ENCODE results near the gene TBC1D22A.

GRCh38 chr22:46739094-46739870, 23.2 kb upstream of the TBC1D22A start:
- TF ChIP-seq, protein P1, sequence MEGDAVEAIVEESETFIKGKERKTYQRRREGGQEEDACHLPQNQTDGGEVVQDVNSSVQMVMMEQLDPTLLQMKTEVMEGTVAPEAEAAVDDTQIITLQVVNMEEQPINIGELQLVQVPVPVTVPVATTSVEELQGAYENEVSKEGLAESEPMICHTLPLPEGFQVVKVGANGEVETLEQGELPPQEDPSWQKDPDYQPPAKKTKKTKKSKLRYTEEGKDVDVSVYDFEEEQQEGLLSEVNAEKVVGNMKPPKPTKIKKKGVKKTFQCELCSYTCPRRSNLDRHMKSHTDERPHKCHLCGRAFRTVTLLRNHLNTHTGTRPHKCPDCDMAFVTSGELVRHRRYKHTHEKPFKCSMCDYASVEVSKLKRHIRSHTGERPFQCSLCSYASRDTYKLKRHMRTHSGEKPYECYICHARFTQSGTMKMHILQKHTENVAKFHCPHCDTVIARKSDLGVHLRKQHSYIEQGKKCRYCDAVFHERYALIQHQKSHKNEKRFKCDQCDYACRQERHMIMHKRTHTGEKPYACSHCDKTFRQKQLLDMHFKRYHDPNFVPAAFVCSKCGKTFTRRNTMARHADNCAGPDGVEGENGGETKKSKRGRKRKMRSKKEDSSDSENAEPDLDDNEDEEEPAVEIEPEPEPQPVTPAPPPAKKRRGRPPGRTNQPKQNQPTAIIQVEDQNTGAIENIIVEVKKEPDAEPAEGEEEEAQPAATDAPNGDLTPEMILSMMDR (IDR thresholded peaks at IDR 0.05), result peak in 1 of 4 donors; percentile 45
- no peak for TF ChIP-seq POLR2A (IDR thresholded peaks at IDR 0.05)

Measured in right lobe of liver (tissue), 4 donors.